Astrocyte of the cerebellum (primary cell): ENCODE data around the gene ACOXL.

Source experiments
- DNase-seq: peaks from one replicate; pipeline ENCODE4 v3.0.0-alpha.2; 2011; ENCODE audit warnings: low read depth
- H3K4me3 ChIP-seq: 2 replicates; pipeline ENCODE4 v1.5.1; 2011; ENCODE audit warnings: mild to moderate bottlenecking, low read depth, low read length, moderate library complexity
- CTCF ChIP-seq: IDR thresholded peaks from 2 replicates; pipeline ENCODE4 v1.5.1; 2012; ENCODE audit warnings: low read length, low read depth, moderate library complexity, mild to moderate bottlenecking; ENCODE audit errors: missing control alignments
- in situ Hi-C: cut with HindIII; loops from 2 replicates; pipeline ENCODE4 v1.10.0; 2017; ENCODE audit warnings: low sequenced_read_pairs

Gene ACOXL

GRCh38 chr2:111019381-111019780 is 287.0 kb downstream of the ACOXL start:
- TF ChIP-seq CTCF, result no peak
- in situ Hi-C loops, result no loop called here
- no peak overlapping the region for H3K4me3 ChIP-seq
- no peak for DNase-seq

GRCh38 chr2:111022633-111023032 is 290.3 kb downstream of the ACOXL start:
- in situ Hi-C loops, result no loop called here
- no peak for TF ChIP-seq CTCF
- DNase-seq, result no peak
- no peak overlapping the region for H3K4me3 ChIP-seq

GRCh38 chr2:111024496-111024895 is 292.1 kb downstream of the ACOXL start:
- TF ChIP-seq CTCF, result no peak
- no peak for DNase-seq
- in situ Hi-C loops, result no loop called here
- H3K4me3 ChIP-seq, result no peak overlapping the region

GRCh38 chr2:111025288-111025687 is 292.9 kb downstream of the ACOXL start:
- no peak for TF ChIP-seq CTCF
- in situ Hi-C loops, result no loop called here

GRCh38 chr2:111028720-111029119 is 296.3 kb downstream of the ACOXL start:
- in situ Hi-C loops, result no loop called here
- TF ChIP-seq CTCF, result no peak

More at GRCh38 chr2:111025288-111025687, 292.9 kb downstream of the ACOXL start:
- H3K4me3 ChIP-seq, result no peak overlapping the region
- DNase-seq, result no peak

GRCh38 chr2:111029181-111029927 is 297.0 kb downstream of the ACOXL start:
- in situ Hi-C loops, result no loop called here
- DNase-seq, result no peak
- no peak for TF ChIP-seq CTCF
- H3K4me3 ChIP-seq, result no peak overlapping the region

More at GRCh38 chr2:111028720-111029119, 296.3 kb downstream of the ACOXL start:
- H3K4me3 ChIP-seq, result no peak overlapping the region
- no peak for DNase-seq
